HG02759 (cell line): ENCODE results near the gene CD200R1.
"Not testable (repeated sequence)": the region's sequence is repeated elsewhere in the genome, so short reads cannot be mapped to it uniquely, and the experiment has no call there.

Experiments used
- ATAC-seq: cut with Tn5 transposase; IDR thresholded peaks from one replicate; pipeline ENCODE4 v1.9.1; 2021; ENCODE audit warnings: mild to moderate bottlenecking, moderate library complexity; ENCODE audit not compliant: unreplicated experiment

The CD200R1 gene

GRCh38 chr3:112976001-112976400 is 1.1 kb upstream of the CD200R1 start:
- no peak for ATAC-seq

GRCh38 chr3:112974178-112974517 is 755 bp downstream of the CD200R1 start:
- ATAC-seq = peak; percentile 38

DNA sequence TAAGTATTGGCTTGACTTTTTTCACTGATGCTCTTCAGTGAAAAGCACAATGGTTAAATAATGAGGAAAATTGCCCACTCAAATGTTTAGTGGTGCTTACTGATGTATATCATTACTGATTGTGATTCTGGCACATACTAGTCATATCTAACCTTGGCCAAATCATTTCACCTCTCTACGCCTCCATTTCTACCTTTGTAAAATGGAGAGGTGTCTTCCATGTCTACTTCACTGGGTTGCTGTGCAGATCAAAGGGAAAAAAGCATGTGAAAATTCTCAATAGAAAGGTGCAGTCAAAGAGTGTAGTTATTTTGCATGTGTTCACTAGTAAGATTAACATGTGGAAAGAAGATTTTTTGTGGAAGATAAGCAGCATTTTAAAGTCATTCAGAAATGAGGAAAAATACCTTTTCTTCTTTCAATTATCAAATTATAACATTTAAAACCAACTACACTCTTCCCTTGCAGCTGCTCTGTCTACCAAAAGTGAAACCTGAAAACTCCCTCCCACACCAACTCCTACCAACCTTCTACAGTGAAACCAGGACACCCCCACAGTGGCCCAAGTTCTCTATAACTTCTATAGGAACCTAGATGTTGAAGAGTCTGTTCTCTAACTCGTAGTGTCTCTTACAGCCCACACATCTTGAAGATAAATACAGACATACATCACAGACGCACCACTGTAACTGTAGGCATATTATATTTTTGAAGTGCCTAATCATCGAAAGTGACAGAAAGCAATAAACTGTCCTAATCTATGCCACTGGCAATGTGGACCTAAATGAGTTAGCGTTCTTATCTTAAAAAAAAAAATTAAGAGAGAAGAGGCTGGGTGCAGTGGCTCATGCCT is 1.4 kb downstream of the CD200R1 start:
- peak; percentile 88 for ATAC-seq

DNA sequence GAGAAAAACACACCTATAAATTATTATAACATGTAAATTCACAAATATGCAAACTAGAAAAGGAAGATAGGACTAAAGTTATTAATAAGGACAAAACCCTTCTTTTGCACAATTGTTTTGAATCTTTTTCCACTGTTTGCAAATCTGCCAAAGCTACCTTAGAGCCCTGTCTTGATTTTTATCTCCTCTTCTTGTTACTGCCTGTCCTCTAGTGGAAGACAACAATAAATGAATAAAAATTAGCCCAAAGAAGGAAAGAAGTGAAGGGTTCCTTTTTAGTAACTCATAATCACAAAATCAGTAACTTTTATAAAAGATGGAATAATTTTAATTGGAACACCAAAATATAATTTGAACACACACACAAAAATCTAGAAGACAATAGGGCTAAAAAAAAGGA is 2.7 kb downstream of the CD200R1 start:
- ATAC-seq = no peak

DNA sequence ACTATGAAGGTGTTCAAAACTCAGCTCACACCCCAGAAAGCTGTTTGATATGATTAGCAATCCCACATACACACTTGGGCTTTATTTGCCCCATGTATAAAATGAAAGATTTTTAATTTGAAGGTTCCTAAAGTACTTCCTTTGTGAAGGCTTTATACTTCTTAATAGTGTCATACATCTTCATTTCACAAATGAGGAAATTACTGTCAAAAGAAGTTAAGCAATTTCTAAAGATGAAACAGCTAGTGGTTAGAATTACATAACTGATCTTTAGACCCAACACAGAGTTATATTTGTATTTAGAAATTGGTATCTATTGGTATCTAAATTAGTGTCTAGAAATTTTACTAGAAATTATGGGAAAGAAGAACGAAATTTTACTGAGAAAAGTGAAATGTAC is 7.1 kb downstream of the CD200R1 start:
- no peak for ATAC-seq

- no peak for ATAC-seq
Observed at GRCh38 chr3:112967425-112967824, 7.5 kb downstream of the CD200R1 start.

DNA sequence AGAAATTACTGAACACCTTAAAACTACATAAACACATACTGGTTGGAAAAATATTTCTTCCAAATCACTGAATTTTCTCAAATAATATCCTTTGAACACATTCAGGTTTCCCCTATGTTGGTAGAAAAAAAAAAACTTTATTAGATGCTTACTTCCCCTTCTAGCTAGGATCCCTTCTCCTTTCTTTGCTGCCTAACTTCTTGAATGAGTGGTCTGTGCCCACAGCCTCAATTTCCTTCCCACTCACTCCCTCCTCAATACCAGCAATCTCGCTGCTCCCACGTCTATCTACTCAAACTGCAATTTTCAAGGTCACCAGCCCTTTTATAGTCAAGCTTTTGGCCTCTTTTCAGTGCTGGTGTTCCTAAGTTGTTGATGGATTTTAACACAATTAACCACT is 8.3 kb downstream of the CD200R1 start:
- no peak for ATAC-seq

- no peak for ATAC-seq
Observed at GRCh38 chr3:112965656-112966055, 9.2 kb downstream of the CD200R1 start.

DNA sequence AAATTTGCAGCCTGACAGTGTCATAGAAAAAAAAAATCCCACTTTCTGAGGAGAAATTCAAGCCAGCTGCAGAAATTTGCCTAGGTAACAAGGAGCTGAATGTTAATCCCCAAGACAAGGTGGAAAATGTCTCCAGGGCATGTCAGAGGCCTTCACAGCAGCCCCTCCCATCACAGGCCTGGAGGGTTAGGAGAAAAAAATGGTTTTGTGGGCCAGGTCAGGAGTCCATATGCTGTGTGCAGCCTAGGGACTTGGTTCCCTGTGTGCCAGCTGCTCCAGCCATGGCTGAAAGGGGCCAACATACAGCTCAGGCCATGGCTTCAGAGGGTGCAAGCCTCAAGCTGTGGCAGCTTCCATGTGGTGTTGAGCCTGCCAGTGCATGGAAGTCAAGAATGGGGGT is 11.2 kb downstream of the CD200R1 start:
- ATAC-seq = no peak

DNA sequence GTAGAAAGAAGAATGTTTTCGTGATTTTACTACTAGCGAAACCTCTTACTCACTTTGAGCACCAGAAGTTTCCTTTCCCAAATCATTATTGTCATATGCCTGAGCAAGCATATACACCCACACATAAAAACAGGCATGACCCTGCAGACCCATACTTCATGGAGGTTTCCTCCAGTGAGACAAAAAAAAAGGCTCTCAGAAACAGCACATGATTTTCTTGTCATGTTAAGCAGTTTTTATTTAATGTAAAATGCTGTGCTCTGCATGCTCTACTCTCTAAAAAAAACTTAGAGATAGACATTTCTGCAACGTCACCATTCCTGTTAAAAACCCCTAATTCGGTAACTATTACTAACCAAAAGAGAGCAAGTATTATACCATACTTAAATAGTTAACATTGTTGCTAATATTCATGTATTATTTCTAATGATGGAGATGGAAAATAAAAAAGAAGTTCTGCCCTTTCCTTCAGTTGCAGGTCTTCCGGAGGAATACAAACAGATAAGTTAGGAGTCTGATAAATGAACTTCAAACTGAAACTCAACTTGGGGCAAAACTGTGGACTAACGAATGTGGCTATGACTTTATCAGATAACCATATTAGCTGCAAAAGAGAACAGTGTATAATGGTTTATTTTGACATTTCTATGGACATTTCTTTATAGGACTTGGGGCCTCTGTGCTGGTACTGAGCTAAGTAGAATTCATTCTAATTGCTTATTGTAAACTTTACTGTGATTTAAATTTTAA is 15.9 kb downstream of the CD200R1 start:
- peak; percentile 82 for ATAC-seq

DNA sequence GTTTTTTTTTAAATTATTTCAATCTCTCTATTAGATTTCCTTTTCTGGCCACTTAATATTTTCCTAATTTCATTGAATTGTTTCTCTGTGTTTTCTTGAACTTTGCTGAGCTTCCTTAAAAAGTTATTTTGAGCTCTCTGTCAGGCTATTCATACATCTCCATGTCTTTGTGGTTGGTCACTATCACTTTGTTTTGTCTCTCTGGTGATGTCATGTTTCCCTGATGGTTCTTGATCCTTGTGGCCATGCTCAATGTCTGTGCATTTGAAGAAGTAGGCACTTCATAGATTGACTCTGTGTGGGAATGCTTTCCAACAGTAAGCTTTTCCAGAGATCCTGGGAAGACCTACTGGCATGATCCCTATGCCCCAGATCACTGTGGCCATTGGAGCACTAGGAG is 18.6 kb downstream of the CD200R1 start:
- no peak for ATAC-seq

DNA sequence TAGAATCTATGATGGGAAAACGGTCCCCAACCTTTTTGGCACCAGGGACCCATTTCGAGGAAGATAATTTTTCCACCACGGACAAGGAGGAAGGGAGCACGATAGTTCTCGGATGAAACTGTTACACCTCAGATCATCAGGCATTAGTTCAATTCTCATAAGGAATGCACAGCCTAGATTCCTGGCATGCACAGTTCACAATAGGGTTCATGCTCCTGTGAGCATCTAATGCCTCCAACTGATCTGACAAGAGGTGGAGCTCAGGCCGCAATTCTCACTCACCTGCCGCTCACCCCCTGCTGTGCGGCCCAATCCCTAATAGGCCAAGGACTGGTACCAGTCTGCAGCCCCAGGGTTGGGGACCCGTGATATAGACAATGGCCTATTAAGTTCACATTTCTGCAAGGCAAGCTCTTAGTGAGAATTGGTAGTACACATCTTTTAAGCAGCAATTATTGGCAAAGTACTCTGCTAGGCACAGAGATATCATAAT is 26.5 kb downstream of the CD200R1 start:
- ATAC-seq = no peak

- ATAC-seq = no peak
Observed at GRCh38 chr3:112931736-112932521, 43.0 kb downstream of the CD200R1 start.

- ATAC-seq = no peak
Observed at GRCh38 chr3:112930771-112931170, 44.1 kb downstream of the CD200R1 start.

GRCh38 chr3:112925969-112926368 is 48.9 kb downstream of the CD200R1 start:
- ATAC-seq = no peak

- ATAC-seq = no peak
Observed at GRCh38 chr3:112925560-112925959, 49.3 kb downstream of the CD200R1 start.

- ATAC-seq = not testable (repeated sequence)
Observed at GRCh38 chr3:112919541-112919940, 55.4 kb downstream of the CD200R1 start.

DNA sequence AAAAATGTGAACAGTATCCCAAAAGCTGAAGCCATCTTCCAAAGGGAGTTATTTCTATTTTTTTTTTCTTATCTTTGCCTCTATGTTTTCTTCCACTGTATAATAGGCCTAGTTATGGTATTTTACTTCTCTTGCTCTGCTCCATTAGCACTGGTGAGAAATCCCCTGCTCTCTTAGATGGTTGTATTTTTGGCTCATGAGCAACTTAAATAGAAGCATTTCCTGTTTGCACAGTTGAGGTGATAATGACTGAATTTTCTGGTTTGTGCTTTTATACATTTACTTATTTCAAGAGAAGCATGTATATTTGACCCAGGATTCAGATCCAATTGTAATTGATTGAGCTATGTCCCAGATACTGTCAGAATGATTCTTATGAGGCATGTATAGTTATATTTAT is 66.7 kb downstream of the CD200R1 start:
- ATAC-seq = peak; percentile 99

DNA sequence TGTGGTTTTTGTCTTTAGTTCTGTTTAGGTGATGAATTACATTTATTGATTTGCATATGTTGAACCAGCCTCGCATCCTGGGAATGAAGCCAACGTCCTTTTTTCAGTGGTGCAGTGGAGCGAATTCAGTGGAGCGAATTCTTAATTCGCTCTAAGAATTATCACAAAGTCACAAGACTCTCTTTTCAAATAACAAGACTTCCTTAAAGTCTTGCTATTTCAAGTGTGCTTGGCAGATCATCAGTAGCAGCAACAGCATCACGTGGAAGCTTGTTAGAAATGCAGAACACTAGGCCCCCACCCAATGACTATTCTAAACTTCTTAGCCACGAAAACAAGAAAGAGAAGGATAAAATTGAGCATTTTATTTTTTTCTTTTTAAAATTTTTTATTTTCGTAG is 70.1 kb downstream of the CD200R1 start:
- no peak for ATAC-seq

DNA sequence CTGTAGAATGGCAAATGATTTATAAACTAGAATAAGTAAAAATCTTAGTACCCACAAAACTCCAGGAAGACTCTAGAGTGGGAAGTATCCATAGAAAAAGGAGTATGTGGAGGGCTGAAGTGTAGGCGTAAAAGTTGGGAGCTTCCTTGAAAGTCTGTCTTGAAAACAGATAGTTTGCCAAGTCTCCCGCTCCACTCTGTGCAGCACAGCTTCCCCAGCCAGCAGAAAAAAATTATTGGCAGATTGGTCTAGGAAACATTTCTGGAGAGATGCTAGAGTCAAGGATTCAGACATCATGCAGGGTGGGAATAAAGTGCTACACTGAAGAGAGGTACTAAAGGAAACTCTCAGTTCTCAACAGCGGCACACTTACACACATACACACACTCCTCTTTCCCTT is 74.8 kb downstream of the CD200R1 start:
- no peak for ATAC-seq

GRCh38 chr3:112897791-112898190 is 77.1 kb downstream of the CD200R1 start:
- no peak for ATAC-seq
